RWPE1 (cell line): ENCODE measurements around the gene ZFP36L2.
A peak's percentile ranks its signal among the peaks of the same experiment; 100 is the strongest.

ENCODE experiments used
- CTCF ChIA-PET: fragments of 350-600 bp; sonication (Branson Sonifier 250); formaldehyde crosslinking; extraction: SDS; loops from one replicate; lab custom pipeline; 2021; lab: Yijun Ruan, JAX
- POLR2A ChIA-PET: fragments of 400-600 bp; formaldehyde crosslinking; extraction: SDS; loops from one replicate; lab custom pipeline; 2020; ENCODE audit warnings: antibody characterized with exemption; ENCODE audit not compliant: low non-redundant PET; lab: Yijun Ruan, JAX
- DNase-seq: peaks from one replicate; pipeline ENCODE4 v3.0.0; 2012; ENCODE audit warnings: low spot score
- H3K27ac ChIP-seq: fragments of 450-650 bp; 2 replicates; pipeline ENCODE4 v1.5.1; 2017
- CTCF ChIP-seq: fragments of 450-650 bp; conservative IDR thresholded peaks from 2 replicates; pipeline ENCODE4 v1.5.1; 2017; ENCODE audit warnings: low read depth, mild to moderate bottlenecking

Gene ZFP36L2

GRCh38 chr2:43216629-43217028 is 9.8 kb downstream of the ZFP36L2 start:
- POLR2A ChIA-PET = no interaction called here
- no peak for TF ChIP-seq CTCF

GRCh38 chr2:43215673-43216255 is 10.6 kb downstream of the ZFP36L2 start:
- ChIA-PET POLR2A (no interaction called here), CTCF (interaction anchor here (1.0 kb wide), 1 partner anchor 268 kb away, joined by 6 read pairs; no protein-coding TSS in a partner anchor)
- H3K27ac ChIP-seq = peak overlapping the region; percentile 42
- no peak for TF ChIP-seq CTCF
- DNase-seq = no peak

More at GRCh38 chr2:43216629-43217028, 9.8 kb downstream of the ZFP36L2 start:
- DNase-seq = no peak
- peak overlapping the region; percentile 42 for H3K27ac ChIP-seq
- CTCF ChIA-PET = interaction anchor here (0.7 kb wide), 1 partner anchor 287 kb away, joined by 5 read pairs; no protein-coding TSS in a partner anchor

- no peak for TF ChIP-seq CTCF
- no peak for DNase-seq
- peak overlapping the region; percentile 46 for H3K27ac ChIP-seq
- POLR2A ChIA-PET = no interaction called here
- CTCF ChIA-PET = interaction anchor here (1.1 kb wide), 1 partner anchor 109 kb away, joined by 3 read pairs; no protein-coding TSS in a partner anchor
Observed at GRCh38 chr2:43214253-43214652, 12.2 kb downstream of the ZFP36L2 start.

GRCh38 chr2:43212931-43213330 is 13.5 kb downstream of the ZFP36L2 start:
- ChIA-PET POLR2A (no interaction called here), CTCF (interaction anchor here (0.7 kb wide), 1 partner anchor 44 kb away, joined by 3 read pairs; no protein-coding TSS in a partner anchor)
- TF ChIP-seq CTCF = no peak
- DNase-seq = no peak
- peak overlapping the region; percentile 35 for H3K27ac ChIP-seq

GRCh38 chr2:43212216-43212835 is 14.1 kb downstream of the ZFP36L2 start:
- H3K27ac ChIP-seq = peak overlapping the region; percentile 35; the same call in 1 of the 2 replicates
- no peak for TF ChIP-seq CTCF
- no peak for DNase-seq
- CTCF ChIA-PET = no interaction called here
- POLR2A ChIA-PET = no interaction called here

- POLR2A ChIA-PET = no interaction called here
- TF ChIP-seq CTCF = no peak
- CTCF ChIA-PET = no interaction called here
- H3K27ac ChIP-seq = peak overlapping the region; percentile 40
- DNase-seq = no peak
Observed at GRCh38 chr2:43210467-43211303, 15.7 kb downstream of the ZFP36L2 start.
